Measurements from ENCODE around the gene SGTB. TPM values are rescaled to one million over a fixed set of nuclear protein-coding genes. Genes with fewer than 3 reads are reported as not detected.

SGTB gene
- total RNA-seq, 1 experiment from 2014 or later: 13.5 TPM

DNA sequence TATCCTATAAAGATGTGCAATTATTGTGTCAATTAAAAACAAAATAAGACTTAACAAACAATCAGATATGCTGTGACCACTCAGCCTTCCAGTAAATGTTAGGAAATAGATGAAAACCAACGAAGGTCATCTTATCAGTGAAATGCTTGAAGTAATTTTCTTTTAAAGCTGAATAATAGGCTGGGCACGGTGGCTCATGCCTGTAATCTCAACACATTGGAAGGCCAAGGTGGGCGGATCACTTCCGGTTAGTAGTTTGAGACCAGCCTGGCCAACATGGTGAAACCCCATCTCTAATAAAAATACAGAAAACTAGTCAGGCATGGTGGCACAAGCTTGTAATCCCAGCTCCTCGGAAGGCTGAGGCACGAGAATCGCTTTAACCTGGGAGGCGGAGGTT lies 31.3 kb upstream of the SGTB start:
- DNase-seq (ENCODE audit: low spot score): no peak
- no peaks in the 10 kb centered on the region for H3K36me3 Mint-ChIP-seq

DNA sequence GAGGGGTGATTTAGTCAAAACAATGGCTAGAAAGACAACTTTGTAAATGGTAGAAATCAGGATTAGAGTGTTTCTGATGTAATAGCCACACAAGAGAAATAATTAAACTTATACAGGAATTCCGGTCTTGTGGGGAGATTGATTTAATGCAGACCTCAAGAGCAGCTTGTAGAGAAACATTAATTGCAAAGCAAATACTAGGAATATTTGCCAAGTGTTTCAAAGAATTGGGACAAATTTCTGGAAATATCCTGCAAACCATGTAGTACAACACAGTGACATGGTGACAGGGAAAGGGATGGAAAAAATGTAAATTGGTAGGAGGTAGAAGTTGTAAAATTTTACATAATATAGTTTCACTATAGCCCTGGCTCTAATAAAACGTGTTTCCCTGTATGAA lies 29.0 kb upstream of the SGTB start:
- CTCF ChIA-PET: no interaction called here
- ATAC-seq (no peak), DNase-seq (ENCODE audit: low spot score) (no peak)
- Mint-ChIP-seq H3K9me3 (peaks cover 13% of the 10 kb centered on the region), H3K27me3 (ENCODE audit: low read depth) (no peaks in the 10 kb centered on the region), H3K27ac (no peak overlapping the region), H3K4me3 (no peak overlapping the region), H3K36me3 (peaks cover 9% of the 10 kb centered on the region), H3K4me1 (peaks cover 11% of the 10 kb centered on the region)
- TF ChIP-seq, protein P1, sequence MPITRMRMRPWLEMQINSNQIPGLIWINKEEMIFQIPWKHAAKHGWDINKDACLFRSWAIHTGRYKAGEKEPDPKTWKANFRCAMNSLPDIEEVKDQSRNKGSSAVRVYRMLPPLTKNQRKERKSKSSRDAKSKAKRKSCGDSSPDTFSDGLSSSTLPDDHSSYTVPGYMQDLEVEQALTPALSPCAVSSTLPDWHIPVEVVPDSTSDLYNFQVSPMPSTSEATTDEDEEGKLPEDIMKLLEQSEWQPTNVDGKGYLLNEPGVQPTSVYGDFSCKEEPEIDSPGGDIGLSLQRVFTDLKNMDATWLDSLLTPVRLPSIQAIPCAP (CRISPR knock-in tag; IDR thresholded peaks at IDR 0.05): no peak
- TF ChIP-seq, protein P2, sequence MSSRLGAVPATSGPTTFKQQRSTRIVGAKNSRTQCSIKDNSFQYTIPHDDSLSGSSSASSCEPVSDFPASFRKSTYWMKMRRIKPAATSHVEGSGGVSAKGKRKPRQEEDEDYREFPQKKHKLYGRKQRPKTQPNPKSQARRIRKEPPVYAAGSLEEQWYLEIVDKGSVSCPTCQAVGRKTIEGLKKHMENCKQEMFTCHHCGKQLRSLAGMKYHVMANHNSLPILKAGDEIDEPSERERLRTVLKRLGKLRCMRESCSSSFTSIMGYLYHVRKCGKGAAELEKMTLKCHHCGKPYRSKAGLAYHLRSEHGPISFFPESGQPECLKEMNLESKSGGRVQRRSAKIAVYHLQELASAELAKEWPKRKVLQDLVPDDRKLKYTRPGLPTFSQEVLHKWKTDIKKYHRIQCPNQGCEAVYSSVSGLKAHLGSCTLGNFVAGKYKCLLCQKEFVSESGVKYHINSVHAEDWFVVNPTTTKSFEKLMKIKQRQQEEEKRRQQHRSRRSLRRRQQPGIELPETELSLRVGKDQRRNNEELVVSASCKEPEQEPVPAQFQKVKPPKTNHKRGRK (CRISPR knock-in tag; IDR thresholded peaks at IDR 0.05; ENCODE audit: borderline replicate concordance): no peak
- TF ChIP-seq, protein P3, sequence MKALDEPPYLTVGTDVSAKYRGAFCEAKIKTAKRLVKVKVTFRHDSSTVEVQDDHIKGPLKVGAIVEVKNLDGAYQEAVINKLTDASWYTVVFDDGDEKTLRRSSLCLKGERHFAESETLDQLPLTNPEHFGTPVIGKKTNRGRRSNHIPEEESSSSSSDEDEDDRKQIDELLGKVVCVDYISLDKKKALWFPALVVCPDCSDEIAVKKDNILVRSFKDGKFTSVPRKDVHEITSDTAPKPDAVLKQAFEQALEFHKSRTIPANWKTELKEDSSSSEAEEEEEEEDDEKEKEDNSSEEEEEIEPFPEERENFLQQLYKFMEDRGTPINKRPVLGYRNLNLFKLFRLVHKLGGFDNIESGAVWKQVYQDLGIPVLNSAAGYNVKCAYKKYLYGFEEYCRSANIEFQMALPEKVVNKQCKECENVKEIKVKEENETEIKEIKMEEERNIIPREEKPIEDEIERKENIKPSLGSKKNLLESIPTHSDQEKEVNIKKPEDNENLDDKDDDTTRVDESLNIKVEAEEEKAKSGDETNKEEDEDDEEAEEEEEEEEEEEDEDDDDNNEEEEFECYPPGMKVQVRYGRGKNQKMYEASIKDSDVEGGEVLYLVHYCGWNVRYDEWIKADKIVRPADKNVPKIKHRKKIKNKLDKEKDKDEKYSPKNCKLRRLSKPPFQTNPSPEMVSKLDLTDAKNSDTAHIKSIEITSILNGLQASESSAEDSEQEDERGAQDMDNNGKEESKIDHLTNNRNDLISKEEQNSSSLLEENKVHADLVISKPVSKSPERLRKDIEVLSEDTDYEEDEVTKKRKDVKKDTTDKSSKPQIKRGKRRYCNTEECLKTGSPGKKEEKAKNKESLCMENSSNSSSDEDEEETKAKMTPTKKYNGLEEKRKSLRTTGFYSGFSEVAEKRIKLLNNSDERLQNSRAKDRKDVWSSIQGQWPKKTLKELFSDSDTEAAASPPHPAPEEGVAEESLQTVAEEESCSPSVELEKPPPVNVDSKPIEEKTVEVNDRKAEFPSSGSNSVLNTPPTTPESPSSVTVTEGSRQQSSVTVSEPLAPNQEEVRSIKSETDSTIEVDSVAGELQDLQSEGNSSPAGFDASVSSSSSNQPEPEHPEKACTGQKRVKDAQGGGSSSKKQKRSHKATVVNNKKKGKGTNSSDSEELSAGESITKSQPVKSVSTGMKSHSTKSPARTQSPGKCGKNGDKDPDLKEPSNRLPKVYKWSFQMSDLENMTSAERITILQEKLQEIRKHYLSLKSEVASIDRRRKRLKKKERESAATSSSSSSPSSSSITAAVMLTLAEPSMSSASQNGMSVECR (CRISPR knock-in tag; IDR thresholded peaks at IDR 0.05; ENCODE audit: borderline replicate concordance): no peak
- TF ChIP-seq GABPB1 (CRISPR knock-in tag; IDR thresholded peaks at IDR 0.05) (no peak), ZNF416 (CRISPR knock-in tag; IDR thresholded peaks at IDR 0.05) (no peak), ETV6 (CRISPR knock-in tag; IDR thresholded peaks at IDR 0.05) (no peak), NR1H2 (CRISPR knock-in tag; IDR thresholded peaks at IDR 0.05) (no peak)
- TF ChIP-seq, protein P4, sequence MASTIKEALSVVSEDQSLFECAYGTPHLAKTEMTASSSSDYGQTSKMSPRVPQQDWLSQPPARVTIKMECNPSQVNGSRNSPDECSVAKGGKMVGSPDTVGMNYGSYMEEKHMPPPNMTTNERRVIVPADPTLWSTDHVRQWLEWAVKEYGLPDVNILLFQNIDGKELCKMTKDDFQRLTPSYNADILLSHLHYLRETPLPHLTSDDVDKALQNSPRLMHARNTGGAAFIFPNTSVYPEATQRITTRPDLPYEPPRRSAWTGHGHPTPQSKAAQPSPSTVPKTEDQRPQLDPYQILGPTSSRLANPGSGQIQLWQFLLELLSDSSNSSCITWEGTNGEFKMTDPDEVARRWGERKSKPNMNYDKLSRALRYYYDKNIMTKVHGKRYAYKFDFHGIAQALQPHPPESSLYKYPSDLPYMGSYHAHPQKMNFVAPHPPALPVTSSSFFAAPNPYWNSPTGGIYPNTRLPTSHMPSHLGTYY (CRISPR knock-in tag; IDR thresholded peaks at IDR 0.05): no peak
- TF ChIP-seq, protein P5, sequence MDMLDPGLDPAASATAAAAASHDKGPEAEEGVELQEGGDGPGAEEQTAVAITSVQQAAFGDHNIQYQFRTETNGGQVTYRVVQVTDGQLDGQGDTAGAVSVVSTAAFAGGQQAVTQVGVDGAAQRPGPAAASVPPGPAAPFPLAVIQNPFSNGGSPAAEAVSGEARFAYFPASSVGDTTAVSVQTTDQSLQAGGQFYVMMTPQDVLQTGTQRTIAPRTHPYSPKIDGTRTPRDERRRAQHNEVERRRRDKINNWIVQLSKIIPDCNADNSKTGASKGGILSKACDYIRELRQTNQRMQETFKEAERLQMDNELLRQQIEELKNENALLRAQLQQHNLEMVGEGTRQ (CRISPR knock-in tag; IDR thresholded peaks at IDR 0.05): no peak
- POLR2A ChIA-PET: no interaction called here

More for the DNA sequence above, 31.3 kb upstream of the SGTB start:
- ChIA-PET POLR2A (no interaction called here), CTCF (no interaction called here)
- H3K4me1 Mint-ChIP-seq: peaks cover 8% of the 10 kb centered on the region
- no peak overlapping the region for H3K27ac Mint-ChIP-seq
- no peak for ATAC-seq
- peaks cover under 1% of the 10 kb centered on the region; the same call in 1 of the 2 replicates for H3K9me3 Mint-ChIP-seq
- no peak overlapping the region for H3K4me3 Mint-ChIP-seq
- H3K27me3 Mint-ChIP-seq (ENCODE audit: low read depth): no peaks in the 10 kb centered on the region
- no peak for TF ChIP-seq SOX15 (CRISPR knock-in tag; IDR thresholded peaks at IDR 0.05)
- TF ChIP-seq ZNF423 (CRISPR knock-in tag; IDR thresholded peaks at IDR 0.05): no peak

DNA sequence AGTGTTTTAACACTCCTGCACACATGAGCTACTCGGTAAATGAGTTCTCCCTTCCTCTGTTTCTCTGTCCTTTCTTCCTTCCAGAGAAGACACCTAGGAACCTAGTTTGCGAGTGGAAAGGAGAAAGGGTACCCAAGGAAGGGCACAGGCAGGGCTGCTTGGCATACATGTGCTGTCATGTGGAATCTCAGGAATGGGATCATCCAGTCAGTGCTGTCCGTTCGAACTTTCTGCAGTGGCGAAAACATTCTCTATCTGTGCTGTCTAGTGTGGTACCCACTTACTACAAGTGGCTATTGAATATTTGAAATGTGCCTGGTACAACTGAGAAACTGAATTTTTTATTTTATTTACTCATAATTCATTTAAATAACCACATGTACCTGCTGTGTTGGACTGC lies 28.0 kb upstream of the SGTB start:
- ChIA-PET POLR2A (no interaction called here), CTCF (no interaction called here)
- Mint-ChIP-seq H3K9me3 (peaks cover 14% of the 10 kb centered on the region), H3K4me3 (no peak overlapping the region), H3K36me3 (peaks cover 14% of the 10 kb centered on the region), H3K27me3 (ENCODE audit: low read depth) (no peaks in the 10 kb centered on the region), H3K27ac (no peak overlapping the region), H3K4me1 (peaks cover 11% of the 10 kb centered on the region)
- no peak for DNase-seq (ENCODE audit: low spot score)
- ATAC-seq: peak; percentile 35
- TF ChIP-seq OVOL2 (CRISPR knock-in tag; IDR thresholded peaks at IDR 0.05; ENCODE audit: borderline replicate concordance) (no peak), CREB1 (CRISPR knock-in tag; IDR thresholded peaks at IDR 0.05) (no peak), IRF2 (CRISPR knock-in tag; IDR thresholded peaks at IDR 0.05; ENCODE audit: borderline replicate concordance, low read depth) (no peak), TCF7 (CRISPR knock-in tag; IDR thresholded peaks at IDR 0.05; ENCODE audit: low read depth) (no peak)
- TF ChIP-seq, protein P6, sequence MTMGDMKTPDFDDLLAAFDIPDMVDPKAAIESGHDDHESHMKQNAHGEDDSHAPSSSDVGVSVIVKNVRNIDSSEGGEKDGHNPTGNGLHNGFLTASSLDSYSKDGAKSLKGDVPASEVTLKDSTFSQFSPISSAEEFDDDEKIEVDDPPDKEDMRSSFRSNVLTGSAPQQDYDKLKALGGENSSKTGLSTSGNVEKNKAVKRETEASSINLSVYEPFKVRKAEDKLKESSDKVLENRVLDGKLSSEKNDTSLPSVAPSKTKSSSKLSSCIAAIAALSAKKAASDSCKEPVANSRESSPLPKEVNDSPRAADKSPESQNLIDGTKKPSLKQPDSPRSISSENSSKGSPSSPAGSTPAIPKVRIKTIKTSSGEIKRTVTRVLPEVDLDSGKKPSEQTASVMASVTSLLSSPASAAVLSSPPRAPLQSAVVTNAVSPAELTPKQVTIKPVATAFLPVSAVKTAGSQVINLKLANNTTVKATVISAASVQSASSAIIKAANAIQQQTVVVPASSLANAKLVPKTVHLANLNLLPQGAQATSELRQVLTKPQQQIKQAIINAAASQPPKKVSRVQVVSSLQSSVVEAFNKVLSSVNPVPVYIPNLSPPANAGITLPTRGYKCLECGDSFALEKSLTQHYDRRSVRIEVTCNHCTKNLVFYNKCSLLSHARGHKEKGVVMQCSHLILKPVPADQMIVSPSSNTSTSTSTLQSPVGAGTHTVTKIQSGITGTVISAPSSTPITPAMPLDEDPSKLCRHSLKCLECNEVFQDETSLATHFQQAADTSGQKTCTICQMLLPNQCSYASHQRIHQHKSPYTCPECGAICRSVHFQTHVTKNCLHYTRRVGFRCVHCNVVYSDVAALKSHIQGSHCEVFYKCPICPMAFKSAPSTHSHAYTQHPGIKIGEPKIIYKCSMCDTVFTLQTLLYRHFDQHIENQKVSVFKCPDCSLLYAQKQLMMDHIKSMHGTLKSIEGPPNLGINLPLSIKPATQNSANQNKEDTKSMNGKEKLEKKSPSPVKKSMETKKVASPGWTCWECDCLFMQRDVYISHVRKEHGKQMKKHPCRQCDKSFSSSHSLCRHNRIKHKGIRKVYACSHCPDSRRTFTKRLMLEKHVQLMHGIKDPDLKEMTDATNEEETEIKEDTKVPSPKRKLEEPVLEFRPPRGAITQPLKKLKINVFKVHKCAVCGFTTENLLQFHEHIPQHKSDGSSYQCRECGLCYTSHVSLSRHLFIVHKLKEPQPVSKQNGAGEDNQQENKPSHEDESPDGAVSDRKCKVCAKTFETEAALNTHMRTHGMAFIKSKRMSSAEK (CRISPR knock-in tag; IDR thresholded peaks at IDR 0.05; ENCODE audit: borderline replicate concordance): no peak
- TF ChIP-seq, protein P7, sequence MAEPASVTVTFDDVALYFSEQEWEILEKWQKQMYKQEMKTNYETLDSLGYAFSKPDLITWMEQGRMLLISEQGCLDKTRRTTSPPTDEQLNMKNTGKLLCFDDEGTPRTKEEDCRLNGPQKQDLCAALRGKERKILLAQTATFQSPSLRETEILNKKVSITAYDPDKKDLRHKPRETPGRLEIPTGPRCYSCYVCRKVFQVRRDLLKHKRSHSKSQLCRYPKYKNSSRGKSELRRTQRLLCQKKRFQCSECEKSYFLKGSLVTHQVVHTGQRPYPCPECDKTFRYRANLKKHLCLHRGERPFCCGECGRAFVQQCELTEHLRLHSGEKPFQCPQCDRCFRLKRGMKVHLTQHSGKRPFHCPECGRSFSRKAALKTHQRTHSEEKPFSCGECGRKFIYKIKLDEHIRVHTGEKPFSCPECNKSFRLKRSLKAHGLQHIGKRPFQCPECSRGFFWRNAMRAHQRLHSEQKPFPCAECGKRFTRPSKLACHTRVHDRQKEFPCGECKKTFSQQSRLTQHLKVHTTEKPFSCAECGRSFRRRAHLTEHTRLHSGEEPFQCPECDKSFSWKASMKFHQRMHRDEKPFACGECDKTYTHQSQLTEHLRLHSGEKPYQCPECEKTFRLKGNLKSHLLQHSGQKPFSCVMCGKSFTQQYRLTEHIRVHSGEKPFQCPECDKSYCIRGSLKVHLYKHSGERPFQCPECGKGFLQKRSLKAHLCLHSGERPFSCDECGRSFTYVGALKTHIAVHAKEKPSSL (CRISPR knock-in tag; conservative IDR thresholded peaks at IDR 0.05): no peak

Data from WTC11 (cell line).